Common myeloid progenitor, CD34-positive (primary cell): ENCODE results near the gene ANKRD27.
"Not testable (repeated sequence)": the region's sequence is repeated elsewhere in the genome, so short reads cannot be mapped to it uniquely, and the experiment has no call there.

Experiments
- CTCF ChIA-PET: fragments of 350-600 bp; sonication (Branson Sonifier 250); formaldehyde crosslinking; loops from one replicate; lab custom pipeline; 2021; ENCODE audit warnings: antibody characterized with exemption; lab: Charles Lee
- POLR2A ChIA-PET: fragments of 350-600 bp; sonication (Branson Sonifier 250); formaldehyde crosslinking; loops from one replicate; lab custom pipeline; 2021; ENCODE audit warnings: antibody characterized with exemption; lab: Charles Lee
- DNase-seq, 3 donors: peaks; one replicate each; pipeline versions ENCODE4 v3.0.0 to v3.0.0-alpha.2; 2013
- H3K27ac ChIP-seq, 2 experiments: 1 replicate in 1 of 2; 2 replicates in 1 of 2; pipeline ENCODE4 v1.7.0; 2013; ENCODE audit warnings: inconsistent platforms in 2 of 2, low read length in 2 of 2, mild to moderate bottlenecking in 2 of 2, low read depth in 1 of 2, moderate library complexity in 1 of 2; ENCODE audit not compliant: severe bottlenecking in 2 of 2, insufficient read depth in 1 of 2, poor library complexity in 1 of 2
- H3K27me3 ChIP-seq, 5 experiments: replicated peaks in 2 of 5; 1 replicate in 3 of 5; 2 replicates in 2 of 5; pipeline versions ENCODE4 v1.6.1 to v1.7.0; 2013; ENCODE audit warnings: low read length in 4 of 5, mild to moderate bottlenecking in 2 of 5, moderate library complexity in 2 of 5, inconsistent platforms in 1 of 5; ENCODE audit not compliant: insufficient read depth in 5 of 5, control insufficient read depth in 4 of 5
- H3K36me3 ChIP-seq, 4 experiments: 1 replicate in 2 of 4; 2 replicates in 2 of 4; pipeline versions ENCODE4 v1.6.1 to v1.7.0; 2013; ENCODE audit warnings: low read length in 3 of 4, control low read depth in 1 of 4, mild to moderate bottlenecking in 1 of 4; ENCODE audit not compliant: control insufficient read depth in 4 of 4, insufficient read depth in 4 of 4
- H3K4me1 ChIP-seq, 4 experiments: 1 replicate in 3 of 4; 2 replicates in 1 of 4; pipeline versions ENCODE4 v1.6.1 to v1.7.1; 2013; ENCODE audit warnings: low read length in 3 of 4, mild to moderate bottlenecking in 3 of 4, control low read depth in 1 of 4, inconsistent platforms in 1 of 4, moderate library complexity in 1 of 4; ENCODE audit not compliant: control insufficient read depth in 4 of 4, insufficient read depth in 4 of 4; ENCODE audit errors: control extremely low read depth in 1 of 4
- H3K4me3 ChIP-seq, 7 experiments: 1 replicate in 4 of 7; 2 replicates in 3 of 7; pipeline versions ENCODE4 v1.5.1 to v1.7.0; 2013; ENCODE audit warnings: mild to moderate bottlenecking in 7 of 7, low read length in 6 of 7, moderate library complexity in 6 of 7, inconsistent platforms in 2 of 7, low read depth in 2 of 7, control low read depth in 1 of 7; ENCODE audit not compliant: insufficient read depth in 4 of 7, control insufficient read depth in 1 of 7; ENCODE audit errors: extremely low read depth in 1 of 7
- H3K9me3 ChIP-seq, 5 experiments: 1 replicate in 4 of 5; 2 replicates in 1 of 5; pipeline versions ENCODE4 v1.6.1 to v1.7.1; 2013; ENCODE audit warnings: low read length in 4 of 5, mild to moderate bottlenecking in 2 of 5, inconsistent platforms in 1 of 5, low read depth in 1 of 5, moderate library complexity in 1 of 5; ENCODE audit not compliant: control insufficient read depth in 4 of 5, insufficient read depth in 2 of 5; ENCODE audit errors: control extremely low read depth in 1 of 5
- WGBS: methylation state at CpG from one replicate; pipeline ENCODE4 v1.1.5; 2013; ENCODE audit not compliant: insufficient coverage; 5-methylcytosine and 5-hydroxymethylcytosine counted together

Gene ANKRD27

GRCh38 chr19:32696771-32697170 is 21.8 kb upstream of the ANKRD27 start:
- DNase-seq, POLR2A ChIA-PET, H3K9me3 ChIP-seq, H3K4me3 ChIP-seq, H3K27ac ChIP-seq, H3K27me3 ChIP-seq: not testable (repeated sequence)
- Histone ChIP-seq H3K4me1 (peaks cover 0 to 35% (median 28%) of the 10 kb centered on the region in 4 experiments), H3K36me3 (peaks cover 0 to 22% (median 8%) of the 10 kb centered on the region in 4 experiments)
- CTCF ChIA-PET: interaction anchor here (0.8 kb wide), 1 partner anchor 97 kb away, joined by 3 read pairs; no protein-coding TSS in a partner anchor
- WGBS: 86% methylated on average over 1 of the region's 3 CpGs

GRCh38 chr19:32695506-32695905 is 20.5 kb upstream of the ANKRD27 start:
- POLR2A ChIA-PET, H3K27ac ChIP-seq, H3K27me3 ChIP-seq, CTCF ChIA-PET, H3K9me3 ChIP-seq, H3K4me3 ChIP-seq: not testable (repeated sequence)
- Histone ChIP-seq H3K36me3 (peaks cover 0 to 18% (median 6%) of the 10 kb centered on the region in 4 experiments), H3K4me1 (peaks cover 4 to 43% (median 36%) of the 10 kb centered on the region in 4 experiments)
- no CpG with 5 or more reads among the region's 6 CpGs for WGBS
- peak; percentile 50 to 83 (median 74) for DNase-seq

DNA sequence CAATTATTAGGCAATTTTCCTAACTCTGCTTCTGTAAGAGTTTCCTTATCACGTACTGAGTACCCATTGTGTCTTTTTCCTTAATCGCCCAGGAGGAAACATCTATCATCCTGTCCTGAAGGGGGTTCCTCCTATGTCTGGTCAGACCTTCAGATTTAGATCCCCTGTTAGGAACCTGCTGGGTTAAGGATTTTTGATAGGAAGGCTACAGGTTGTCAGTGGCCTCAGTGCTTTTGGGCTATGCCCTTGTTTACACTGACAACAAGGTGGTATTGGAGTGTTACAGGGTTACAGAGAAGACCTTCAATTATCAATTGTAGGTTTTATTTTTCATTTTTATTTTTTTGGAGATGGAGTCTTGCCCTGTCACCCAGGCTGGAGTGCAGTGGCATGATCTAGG is 19.9 kb upstream of the ANKRD27 start:
- POLR2A ChIA-PET, H3K27me3 ChIP-seq, CTCF ChIA-PET, H3K9me3 ChIP-seq, H3K4me3 ChIP-seq, H3K27ac ChIP-seq, DNase-seq: not testable (repeated sequence)
- 25% methylated on average over 1 of the region's 2 CpGs for WGBS
- Histone ChIP-seq H3K4me1 (peaks cover 4 to 43% (median 36%) of the 10 kb centered on the region in 4 experiments), H3K36me3 (peaks cover 0 to 13% (median 3%) of the 10 kb centered on the region in 4 experiments)

- POLR2A ChIA-PET: not testable (repeated sequence)
Measured at GRCh38 chr19:32694316-32694715, 19.3 kb upstream of the ANKRD27 start.

GRCh38 chr19:32693151-32694108 is 18.4 kb upstream of the ANKRD27 start:
- H3K9me3 ChIP-seq, H3K27me3 ChIP-seq, POLR2A ChIA-PET, H3K36me3 ChIP-seq: not testable (repeated sequence)
- CTCF ChIA-PET: interaction anchor here (0.6 to 1.2 kb wide), 3 partner anchors 55 to 95 kb away, joined by 3 to 4 read pairs (median 3); no protein-coding TSS in a partner anchor
- Histone ChIP-seq H3K4me1 (peaks cover 4 to 43% (median 36%) of the 10 kb centered on the region in 4 experiments), H3K4me3 (peak overlapping the region in 5 of 7 experiments; percentile 37 to 82 (median 73)), H3K27ac (peak overlapping the region in 1 of 2 experiments; percentile 75)
- 54% methylated on average over 12 of the region's 20 CpGs for WGBS
- peak; percentile 75 to 95 (median 93) for DNase-seq

More at GRCh38 chr19:32694316-32694715, 19.3 kb upstream of the ANKRD27 start:
- H3K9me3 ChIP-seq, H3K27ac ChIP-seq, H3K36me3 ChIP-seq, DNase-seq, H3K27me3 ChIP-seq, CTCF ChIA-PET: not testable (repeated sequence)
- Histone ChIP-seq H3K4me1 (peaks cover 4 to 43% (median 36%) of the 10 kb centered on the region in 4 experiments), H3K4me3 (peak overlapping the region in 1 of 7 experiments; percentile 25)
- 40% methylated on average over 1 of the region's 2 CpGs for WGBS

DNA sequence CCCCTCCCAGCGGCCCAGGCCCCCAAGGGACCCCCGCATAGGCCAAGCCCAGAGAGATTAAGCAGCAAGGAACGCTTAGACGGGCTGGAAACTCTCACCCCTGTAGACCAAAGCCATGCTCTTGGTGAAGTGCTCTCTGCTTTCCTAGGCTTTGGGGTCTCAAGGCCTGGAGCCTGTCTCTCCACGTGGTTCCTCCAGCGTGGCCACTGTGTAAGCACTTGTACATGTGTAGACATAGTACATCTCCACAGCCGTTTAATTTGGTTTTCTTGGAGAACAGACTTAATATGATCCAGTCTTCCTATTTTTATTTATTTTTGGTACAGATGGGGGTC is 17.7 kb upstream of the ANKRD27 start:
- peak overlapping the region in 1 of 2 experiments; percentile 75 for H3K27ac ChIP-seq
- no peaks in the 10 kb centered on the region for H3K9me3 ChIP-seq
- peaks cover 4 to 43% (median 36%) of the 10 kb centered on the region in 4 experiments for H3K4me1 ChIP-seq
- no peak for DNase-seq
- H3K36me3 ChIP-seq: peaks cover 0 to 3% (median 0%) of the 10 kb centered on the region in 4 experiments
- peak overlapping the region in 6 of 7 experiments; percentile 37 to 82 (median 72) for H3K4me3 ChIP-seq
- POLR2A ChIA-PET: no interaction called here
- no peaks in the 10 kb centered on the region for H3K27me3 ChIP-seq
- WGBS: 58% methylated on average over 4 of the region's 7 CpGs
- CTCF ChIA-PET: interaction anchor here (0.6 to 1.2 kb wide), 2 partner anchors 93 to 94 kb away, joined by 3 read pairs; no protein-coding TSS in a partner anchor
